Left lung (tissue), 10 donors: ENCODE results near the gene SPTBN5. TPM values are rescaled to one million over a fixed set of nuclear protein-coding genes. Genes with fewer than 3 reads are reported as not detected.

Experiments
- ATAC-seq: fragments of 200-7000 bp; cut with Tn5 transposase; one replicate; pipeline ENCODE4 v1.9.1; 2020; ENCODE audit warnings: moderate library complexity
- DNase-seq, 4 donors: peaks; one replicate each; pipeline ENCODE4 v3.0.0-alpha.2; 2013 to 2020
- H3K27ac ChIP-seq, 2 donors: fragments of 200-600 bp; sonication (generic) in 1 of 2; one replicate each; pipeline versions ENCODE4 v1.5.0 to v1.8.0; 2020 to 2021
- H3K27me3 ChIP-seq, 2 donors: fragments of 200-600 bp; sonication (generic) in 1 of 2; one replicate each; pipeline versions ENCODE4 v1.5.0 to v1.8.0; 2020 to 2021
- H3K36me3 ChIP-seq, 2 donors: fragments of 200-600 bp; sonication (generic) in 1 of 2; one replicate each; pipeline versions ENCODE4 v1.5.0 to v1.8.0; 2020 to 2021
- H3K4me1 ChIP-seq, 2 donors: fragments of 200-600 bp; one replicate each; pipeline ENCODE4 v1.8.0; 2021
- H3K4me3 ChIP-seq, 2 donors: fragments of 200-600 bp; sonication (generic) in 1 of 2; one replicate each; pipeline versions ENCODE4 v1.5.0 to v1.8.0; 2020 to 2021; ENCODE audit warnings: mild to moderate bottlenecking in 1 of 2
- H3K9me3 ChIP-seq, 2 donors: fragments of 200-600 bp; sonication (generic) in 1 of 2; one replicate each; pipeline versions ENCODE4 v1.5.0 to v1.8.0; 2020 to 2021
- intact Hi-C, 2 donors: fragments of 100-400 bp; cut with DNase I; formaldehyde crosslinking; loops; one replicate each; pipeline versions ENCODE4 v1.11.2 to v1.14.2; 2022
- polyA plus RNA-seq, 6 donors: library from polyadenylated mRNA; unstranded; fragments of 120-200 nt; gene quantifications; one replicate each; pipeline ENCODE4 v1.2.1, GENCODE V29; 2013; ENCODE audit not compliant: insufficient read length in 6 of 6
- total RNA-seq, 2 donors: library from RNA; stranded (reverse); fragmentation: NEBNext Ultra II Directional; extraction: Animal tissue kit (Norgen Biotek cat#: 25700); gene quantifications; one replicate each; pipeline ENCODE4 v1.2.1, GENCODE V29; 2021
- TF ChIP-seq, protein P1 (sequence below), 2 donors: fragments of 200-600 bp; sonication (generic) in 1 of 2; IDR thresholded peaks; one replicate each; pipeline versions ENCODE4 v1.5.0 to v1.8.0; 2021; ENCODE audit warnings: antibody characterized with exemption in 2 of 2
- donor health status: DM: no; HTN: yes; CAD: no.
- donor health status: DM: no; HTN: no; CAD: no.

Gene SPTBN5
- total and polyA plus RNA-seq, 8 donors, result 0.67 to 4.8 (median 1.3) TPM

DNA sequence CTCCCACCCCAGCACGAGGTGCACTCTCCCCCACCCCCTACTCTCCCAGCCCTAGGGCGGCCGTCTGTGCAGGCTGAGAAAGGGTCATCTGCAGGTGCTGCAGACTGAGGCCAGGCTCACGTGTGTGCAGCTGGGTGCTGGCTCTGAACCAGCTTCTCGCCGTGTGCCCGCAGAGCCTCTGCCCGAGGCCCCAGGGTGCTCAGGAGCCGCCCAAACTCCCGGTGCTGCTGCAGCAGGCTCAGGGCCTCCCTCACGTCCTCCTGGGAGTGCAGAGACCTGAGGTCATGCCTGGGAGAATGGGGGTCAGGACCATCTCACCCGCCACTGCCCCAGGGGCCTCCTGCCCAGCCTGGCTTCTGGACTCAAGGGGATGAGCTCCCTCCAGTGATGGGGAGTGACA is 17.2 kb downstream of the SPTBN5 start:
- Histone ChIP-seq H3K4me3 (no peak overlapping the region), H3K9me3 (no peaks in the 10 kb centered on the region), H3K27me3 (peaks cover 0 to 10% of the 10 kb centered on the region in 2 donors), H3K36me3 (no peaks in the 10 kb centered on the region), H3K4me1 (peaks cover 2 to 4% of the 10 kb centered on the region in 2 donors), H3K27ac (no peak overlapping the region)
- TF ChIP-seq, protein P1, sequence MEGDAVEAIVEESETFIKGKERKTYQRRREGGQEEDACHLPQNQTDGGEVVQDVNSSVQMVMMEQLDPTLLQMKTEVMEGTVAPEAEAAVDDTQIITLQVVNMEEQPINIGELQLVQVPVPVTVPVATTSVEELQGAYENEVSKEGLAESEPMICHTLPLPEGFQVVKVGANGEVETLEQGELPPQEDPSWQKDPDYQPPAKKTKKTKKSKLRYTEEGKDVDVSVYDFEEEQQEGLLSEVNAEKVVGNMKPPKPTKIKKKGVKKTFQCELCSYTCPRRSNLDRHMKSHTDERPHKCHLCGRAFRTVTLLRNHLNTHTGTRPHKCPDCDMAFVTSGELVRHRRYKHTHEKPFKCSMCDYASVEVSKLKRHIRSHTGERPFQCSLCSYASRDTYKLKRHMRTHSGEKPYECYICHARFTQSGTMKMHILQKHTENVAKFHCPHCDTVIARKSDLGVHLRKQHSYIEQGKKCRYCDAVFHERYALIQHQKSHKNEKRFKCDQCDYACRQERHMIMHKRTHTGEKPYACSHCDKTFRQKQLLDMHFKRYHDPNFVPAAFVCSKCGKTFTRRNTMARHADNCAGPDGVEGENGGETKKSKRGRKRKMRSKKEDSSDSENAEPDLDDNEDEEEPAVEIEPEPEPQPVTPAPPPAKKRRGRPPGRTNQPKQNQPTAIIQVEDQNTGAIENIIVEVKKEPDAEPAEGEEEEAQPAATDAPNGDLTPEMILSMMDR (IDR thresholded peaks at IDR 0.05), result no peak
- DNase-seq (peak in 1 of 4 donors; percentile 46), ATAC-seq (no peak)
- intact Hi-C loops, result no loop called here

DNA sequence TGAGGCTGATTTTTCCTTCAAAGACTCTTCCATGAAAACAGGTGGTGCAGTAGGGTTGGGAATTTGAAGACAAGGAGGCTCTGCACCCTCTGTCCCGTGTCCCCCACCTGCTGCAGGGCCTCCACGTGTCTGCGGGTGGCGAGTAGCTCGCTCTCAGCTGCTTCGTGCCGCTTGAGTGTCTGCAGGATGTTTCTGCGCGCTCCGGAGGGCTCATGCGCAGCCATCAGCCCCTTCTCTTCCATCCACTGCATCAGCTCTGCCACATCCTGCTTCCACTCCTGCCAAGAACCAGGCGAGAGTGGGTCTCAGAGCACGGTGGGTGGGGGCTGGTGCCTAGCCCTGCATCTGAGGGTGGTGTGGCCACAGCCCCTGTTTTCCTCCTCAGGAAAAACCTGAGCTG is 17.8 kb downstream of the SPTBN5 start:
- Histone ChIP-seq H3K4me1 (no peaks in the 10 kb centered on the region), H3K27ac (no peak overlapping the region), H3K36me3 (no peaks in the 10 kb centered on the region), H3K27me3 (peaks cover 0 to 3% of the 10 kb centered on the region in 2 donors), H3K9me3 (no peaks in the 10 kb centered on the region), H3K4me3 (no peak overlapping the region)
- TF ChIP-seq, protein P1 (IDR thresholded peaks at IDR 0.05), result no peak
- DNase-seq, result no peak
- ATAC-seq, result no peak
- intact Hi-C loops, result no loop called here

DNA sequence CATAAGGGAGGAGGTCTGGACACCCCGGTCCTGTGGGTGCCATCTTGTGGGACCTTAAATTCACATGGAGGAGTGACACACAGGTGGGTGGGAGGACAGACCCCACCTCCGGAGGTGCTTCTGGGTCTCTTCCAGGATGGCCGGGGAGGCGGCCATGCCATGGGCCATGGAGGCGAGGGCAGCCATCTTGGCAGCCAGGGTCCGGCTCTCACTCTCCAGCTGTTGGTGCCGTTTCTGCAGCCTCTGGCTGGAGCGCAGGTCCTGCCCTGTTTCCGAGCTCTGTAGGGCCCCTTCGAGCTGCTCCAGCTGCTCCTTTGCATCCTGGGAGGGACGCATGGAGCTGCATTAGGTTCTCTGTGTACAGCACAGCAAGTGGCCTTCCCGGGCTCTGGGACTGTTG is 19.1 kb downstream of the SPTBN5 start:
- intact Hi-C loops, result no loop called here
- Histone ChIP-seq H3K9me3 (no peaks in the 10 kb centered on the region), H3K27me3 (no peaks in the 10 kb centered on the region), H3K27ac (no peak overlapping the region), H3K4me3 (no peak overlapping the region), H3K36me3 (no peaks in the 10 kb centered on the region), H3K4me1 (no peaks in the 10 kb centered on the region)
- ATAC-seq (no peak), DNase-seq (peak in 1 of 4 donors; percentile 65)
- TF ChIP-seq, protein P1 (IDR thresholded peaks at IDR 0.05), result no peak

DNA sequence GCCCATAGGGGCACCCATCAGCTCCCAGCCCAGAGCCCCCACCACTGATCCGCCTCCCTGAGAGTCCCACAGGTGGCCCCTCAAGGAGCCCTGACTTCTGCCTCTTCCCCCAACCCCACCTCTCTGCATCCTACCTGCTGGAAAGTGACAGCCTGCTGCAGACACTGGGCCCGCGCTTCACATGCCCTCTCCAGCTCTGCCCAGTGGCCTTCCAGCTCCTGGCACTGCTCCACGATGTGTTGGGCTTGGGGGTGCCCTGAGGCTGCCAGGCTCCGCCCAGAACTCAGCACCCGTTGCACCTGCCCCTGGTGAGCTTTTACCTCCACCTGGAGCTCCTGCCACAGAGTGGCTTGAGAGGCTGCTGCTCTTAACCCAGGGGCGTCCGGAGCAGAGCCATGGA is 20.1 kb downstream of the SPTBN5 start:
- no peak for ATAC-seq
- TF ChIP-seq, protein P1 (IDR thresholded peaks at IDR 0.05), result no peak
- Histone ChIP-seq H3K27me3 (no peaks in the 10 kb centered on the region), H3K27ac (no peak overlapping the region), H3K36me3 (no peaks in the 10 kb centered on the region), H3K4me3 (no peak overlapping the region), H3K4me1 (no peaks in the 10 kb centered on the region), H3K9me3 (no peaks in the 10 kb centered on the region)
- peak in 1 of 4 donors; percentile 57 for DNase-seq
- intact Hi-C loops, result no loop called here

DNA sequence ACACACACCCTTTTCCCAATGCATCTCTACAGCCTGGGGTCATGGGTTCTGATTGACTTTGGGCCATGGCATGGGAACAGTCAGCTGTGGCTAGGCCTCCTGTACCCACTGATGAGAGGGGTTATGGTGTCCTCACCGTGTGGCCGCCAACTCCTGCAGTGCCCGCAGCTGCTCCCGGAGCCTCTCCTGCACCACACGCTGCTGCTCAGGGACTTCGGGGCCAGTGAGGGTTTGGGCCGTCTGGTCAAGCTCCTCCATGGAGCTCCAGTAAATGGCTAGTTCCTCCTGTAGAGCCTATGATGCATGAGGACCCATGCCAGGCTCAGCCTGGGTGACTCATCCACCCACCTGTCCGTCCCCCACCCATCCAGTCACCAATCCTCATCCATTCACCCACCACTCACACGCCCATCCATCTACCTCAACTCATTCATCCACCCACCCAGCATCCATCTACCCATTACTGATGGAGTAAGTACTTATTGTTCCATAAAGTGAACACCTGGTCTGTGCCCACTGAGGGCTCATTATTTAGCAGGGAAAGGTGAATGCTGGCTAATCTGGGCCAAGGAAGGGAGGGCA is 21.6 kb downstream of the SPTBN5 start:
- Histone ChIP-seq H3K4me3 (no peak overlapping the region), H3K4me1 (no peaks in the 10 kb centered on the region), H3K36me3 (no peaks in the 10 kb centered on the region), H3K9me3 (no peaks in the 10 kb centered on the region), H3K27me3 (no peaks in the 10 kb centered on the region), H3K27ac (no peak overlapping the region)
- TF ChIP-seq, protein P1 (IDR thresholded peaks at IDR 0.05), result no peak
- ATAC-seq, result no peak
- intact Hi-C loops, result no loop called here
- no peak for DNase-seq
